ENCODE data around the gene ZNF580. TPM values are rescaled to one million over a fixed set of nuclear protein-coding genes. Genes with fewer than 3 reads are reported as not detected.
A peak's percentile ranks its signal among the peaks of the same experiment; 100 is the strongest.

The ZNF580 gene
- total and polyA plus RNA-seq, 2 of the 8 experiments (the other 6 are each of a cell fraction or from before 2014, with no cell fraction given), result 12.0 to 24.6 TPM

DNA sequence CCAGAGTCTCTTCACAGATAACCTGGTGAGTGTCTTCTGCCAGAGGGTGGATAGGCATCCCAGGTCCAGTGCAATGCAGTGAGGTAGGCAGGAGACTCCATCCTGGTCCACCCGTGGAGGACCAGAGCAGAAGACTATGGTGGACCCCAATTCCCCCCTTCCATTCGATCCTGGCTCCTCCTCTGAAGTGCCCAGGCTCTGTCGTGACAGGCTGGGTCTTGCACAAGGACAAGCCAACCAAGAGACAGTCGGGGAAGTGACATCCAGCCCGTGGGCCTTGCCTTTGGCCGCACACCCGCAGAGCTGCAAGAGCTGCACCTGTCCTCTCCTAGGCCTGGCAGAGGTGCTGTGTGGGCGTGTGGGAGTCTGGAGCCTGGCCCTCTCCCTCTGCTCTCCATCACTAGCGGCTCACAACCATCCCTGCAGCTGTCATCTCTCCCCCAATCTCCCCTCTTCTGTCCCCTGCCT is 19.6 kb upstream of the ZNF580 start:
- Histone ChIP-seq H2BK20ac (ENCODE audit: low read length) (no peak overlapping the region), H4K91ac (replicated peaks; ENCODE audit: insufficient read length, low read length) (no peak overlapping the region), H3K9me3 (ENCODE audit: insufficient read depth in 2 of 2, low read depth in 1 of 2, low read length in 1 of 2) (no peaks in the 10 kb centered on the region; a peak in 1 of 4 replicates), H2BK15ac (ENCODE audit: low read length) (no peak overlapping the region), H3K9ac (replicated peaks in 1 of 4; ENCODE audit: extremely low read depth in 1 of 4, low read depth in 3 of 4, low read length in 3 of 4) (no peak overlapping the region), H2BK5ac (ENCODE audit: low read depth, low read length) (no peak overlapping the region), H3K4me2 (ENCODE audit: insufficient read depth in 1 of 2, low read depth in 2 of 2, low read length in 2 of 2) (no peak overlapping the region), H3K4ac (replicated peaks; ENCODE audit: insufficient read length, low read depth, low read length) (no peak overlapping the region), H2AFZ (ENCODE audit: low read length) (no peak overlapping the region), H2AK5ac (ENCODE audit: low read depth, low read length) (no peak overlapping the region), H3K56ac (replicated peaks; ENCODE audit: insufficient read length, low read depth, low read length) (no peak overlapping the region), H3K36me3 (ENCODE audit: control insufficient read depth in 2 of 4, insufficient read depth in 4 of 4, low read length in 3 of 4) (peaks cover 0 to 16% (median 4%) of the 10 kb centered on the region in 4 experiments; a peak in 5 of 8 replicates), H3K18ac (ENCODE audit: extremely low read depth, low read length) (no peak overlapping the region), H4K20me1 (replicated peaks in 1 of 2; ENCODE audit: control insufficient read depth in 1 of 2, insufficient read depth in 2 of 2, low read length in 2 of 2) (peaks cover 1 to 5% of the 10 kb centered on the region in 2 experiments), H3K14ac (ENCODE audit: insufficient read length) (no peak overlapping the region), H3K4me3 (ENCODE audit: extremely low read depth in 1 of 4, insufficient read depth in 2 of 4, low read depth in 3 of 4, low read length in 4 of 4) (no peak overlapping the region), H3K79me1 (ENCODE audit: low read depth, low read length) (no peaks in the 10 kb centered on the region), H3K27me3 (replicated peaks in 1 of 4; ENCODE audit: control insufficient read depth in 3 of 4, extremely low read depth in 1 of 4, insufficient read depth in 3 of 4, low read length in 3 of 4) (peaks cover 0 to 2% (median 0%) of the 10 kb centered on the region in 4 experiments; a peak in 1 of 7 replicates), H3K4me1 (replicated peaks in 1 of 4; ENCODE audit: control insufficient read depth in 3 of 4, insufficient read depth in 4 of 4, low read length in 3 of 4) (peaks cover 0 to 3% (median 0%) of the 10 kb centered on the region in 4 experiments; a peak in 3 of 7 replicates), H2BK12ac (ENCODE audit: low read depth, low read length) (no peak overlapping the region), H3K23ac (ENCODE audit: insufficient read length) (no peak overlapping the region), H3K23me2 (ENCODE audit: low read depth, low read length) (no peaks in the 10 kb centered on the region), H4K5ac (ENCODE audit: insufficient read length, low read depth, low read length) (no peak overlapping the region), H4K8ac (ENCODE audit: extremely low read depth, insufficient read depth, low read length) (no peak overlapping the region), H3K27ac (ENCODE audit: low read depth, low read length) (no peak overlapping the region), H3K79me2 (ENCODE audit: control insufficient read depth in 1 of 2, insufficient read depth in 2 of 2, low read length in 2 of 2) (no peaks in the 10 kb centered on the region), H2BK120ac (replicated peaks; ENCODE audit: low read depth, low read length) (no peak overlapping the region)
- FAIRE-seq, result no peak
- TF ChIP-seq, protein P1, sequence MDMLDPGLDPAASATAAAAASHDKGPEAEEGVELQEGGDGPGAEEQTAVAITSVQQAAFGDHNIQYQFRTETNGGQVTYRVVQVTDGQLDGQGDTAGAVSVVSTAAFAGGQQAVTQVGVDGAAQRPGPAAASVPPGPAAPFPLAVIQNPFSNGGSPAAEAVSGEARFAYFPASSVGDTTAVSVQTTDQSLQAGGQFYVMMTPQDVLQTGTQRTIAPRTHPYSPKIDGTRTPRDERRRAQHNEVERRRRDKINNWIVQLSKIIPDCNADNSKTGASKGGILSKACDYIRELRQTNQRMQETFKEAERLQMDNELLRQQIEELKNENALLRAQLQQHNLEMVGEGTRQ (IDR thresholded peaks at IDR 0.05; ENCODE audit: low read length), result no peak
- TF ChIP-seq POLR2AphosphoS5 (IDR thresholded peaks at IDR 0.05; ENCODE audit: low read depth, low read length), result peak; percentile 33; the same call in 1 of the 2 replicates
- POLR2A ChIA-PET (ENCODE audit: partially characterized antibody), result interaction anchor here (0.6 to 6.8 kb wide), 7 partner anchors 10 to 214 kb away, joined by 3 to 32 read pairs (median 4); partner anchors contain the start of genes FIZ1, UBE2S, ZNF524 and ZNF865
- CTCF ChIA-PET (ENCODE audit: partially characterized antibody), result interaction anchor here (0.6 to 8.0 kb wide), 4 partner anchors 11 to 478 kb away, joined by 3 to 38 read pairs (median 9); partner anchors contain the start of gene ZNF865
- no peak for DNase-seq (ENCODE audit: low read depth in 1 of 2, low spot score in 2 of 2)
- 94% methylated on average over 8 of the region's 9 CpGs; no CpG with 5 or more reads in 1 of the 2 experiments for WGBS, 2 experiments (ENCODE audit: extremely low coverage in 1 of 2, insufficient coverage in 1 of 2, insufficient read length in 1 of 2, insufficient replicate concordance in 2 of 2, low coverage in 1 of 2, low lambda C conversion rate in 2 of 2, missing lambda C conversion rate in 1 of 2)

All from H1 (cell line).